ENCODE data around the gene MACC1. TPM values are rescaled to one million over a fixed set of nuclear protein-coding genes. Genes with fewer than 3 reads are reported as not detected.

Gene MACC1
- total and polyA plus RNA-seq, 2 experiments from 2014 or later: 3.4 to 13.4 TPM

GRCh38 chr7:20244334-20245120, 27.3 kb upstream of the MACC1 start:
- ATAC-seq (no peak), DNase-seq (ENCODE audit: low spot score) (no peak)
- no peak overlapping the region for H2AFZ ChIP-seq
- no peak overlapping the region for H3K27ac ChIP-seq (ENCODE audit: low read depth)
- no peak overlapping the region for H3K4me3 ChIP-seq
- H3K4me2 ChIP-seq: no peak overlapping the region
- H3K36me3 ChIP-seq (ENCODE audit: insufficient read depth): no peaks in the 10 kb centered on the region
- H3K9me2 ChIP-seq (ENCODE audit: insufficient read depth): no peaks in the 10 kb centered on the region
- H3K36me3 Mint-ChIP-seq (ENCODE audit: low read depth): no peaks in the 10 kb centered on the region
- H3K27me3 Mint-ChIP-seq (ENCODE audit: insufficient read depth, low read depth, poor library complexity): no peaks in the 10 kb centered on the region
- H3K4me1 Mint-ChIP-seq: peaks cover 11% of the 10 kb centered on the region; the same call in 2 of the 3 replicates
- H3F3A ChIP-seq (replicated peaks; ENCODE audit: low read depth): no peaks in the 10 kb centered on the region
- H3K27me3 ChIP-seq (ENCODE audit: insufficient read depth): no peaks in the 10 kb centered on the region
- no peak overlapping the region for H3K27ac Mint-ChIP-seq
- no peak overlapping the region for H3K4me3 Mint-ChIP-seq
- H3K4me1 ChIP-seq (ENCODE audit: insufficient read depth): no peaks in the 10 kb centered on the region
- no peaks in the 10 kb centered on the region for H3K9me3 Mint-ChIP-seq
- no peaks in the 10 kb centered on the region for H3K79me2 ChIP-seq (replicated peaks; ENCODE audit: insufficient read depth)
- no peak for TF ChIP-seq ZNF462 (CRISPR knock-in tag; IDR thresholded peaks at IDR 0.05)
- H4K20me1 ChIP-seq (replicated peaks; ENCODE audit: insufficient read depth): no peaks in the 10 kb centered on the region

GRCh38 chr7:20241911-20242261, 24.7 kb upstream of the MACC1 start:
- no peak overlapping the region for H3K27ac ChIP-seq (ENCODE audit: low read depth)
- Mint-ChIP-seq H3K4me3 (no peak overlapping the region), H3K36me3 (ENCODE audit: low read depth) (no peaks in the 10 kb centered on the region), H3K27me3 (ENCODE audit: insufficient read depth, low read depth, poor library complexity) (no peaks in the 10 kb centered on the region), H3K4me1 (peaks cover 13% of the 10 kb centered on the region; the same call in 2 of the 3 replicates), H3K9me3 (no peaks in the 10 kb centered on the region), H3K27ac (no peak overlapping the region)
- ATAC-seq: no peak
- no peak overlapping the region for H2AFZ ChIP-seq
- H3K79me2 ChIP-seq (replicated peaks; ENCODE audit: insufficient read depth): no peaks in the 10 kb centered on the region
- H3K27me3 ChIP-seq (ENCODE audit: insufficient read depth): no peaks in the 10 kb centered on the region
- DNase-seq (ENCODE audit: low spot score): no peak
- H3F3A ChIP-seq (replicated peaks; ENCODE audit: low read depth): no peaks in the 10 kb centered on the region
- peaks cover 7% of the 10 kb centered on the region; the same call in 1 of the 2 replicates for H3K9me2 ChIP-seq (ENCODE audit: insufficient read depth)
- no peak overlapping the region for H3K4me2 ChIP-seq
- H3K4me1 ChIP-seq (ENCODE audit: insufficient read depth): peaks cover 5% of the 10 kb centered on the region; the same call in 1 of the 2 replicates
- H3K4me3 ChIP-seq: no peak overlapping the region
- H4K20me1 ChIP-seq (replicated peaks; ENCODE audit: insufficient read depth): no peaks in the 10 kb centered on the region
- no peaks in the 10 kb centered on the region for H3K36me3 ChIP-seq (ENCODE audit: insufficient read depth)
- no peak for TF ChIP-seq REST (IDR thresholded peaks at IDR 0.05; ENCODE audit: unreplicated experiment)
- no peak for TF ChIP-seq EZH2phosphoT487 (IDR thresholded peaks at IDR 0.05; ENCODE audit: unreplicated experiment)
- no peak for TF ChIP-seq EZH2 (IDR thresholded peaks at IDR 0.05; ENCODE audit: low read depth, unreplicated experiment)
- TF ChIP-seq JUNB (IDR thresholded peaks at IDR 0.05; ENCODE audit: unreplicated experiment): no peak
- TF ChIP-seq CTCF (conservative IDR thresholded peaks at IDR 0.05; ENCODE audit: low read depth in 2 of 2): no peak
- no peak for TF ChIP-seq CREB1 (CRISPR knock-in tag; IDR thresholded peaks at IDR 0.05; ENCODE audit: low read depth)
- no peak for TF ChIP-seq ETS1 (IDR thresholded peaks at IDR 0.05)

All from GM23338 (cell line).